GM18867 (cell line): ENCODE measurements around the gene MIDN.

Source experiments
- ATAC-seq: cut with Tn5 transposase; IDR thresholded peaks from one replicate; pipeline ENCODE4 v1.9.1; 2021; ENCODE audit warnings: mild to moderate bottlenecking, moderate library complexity; ENCODE audit not compliant: unreplicated experiment

Gene MIDN

DNA sequence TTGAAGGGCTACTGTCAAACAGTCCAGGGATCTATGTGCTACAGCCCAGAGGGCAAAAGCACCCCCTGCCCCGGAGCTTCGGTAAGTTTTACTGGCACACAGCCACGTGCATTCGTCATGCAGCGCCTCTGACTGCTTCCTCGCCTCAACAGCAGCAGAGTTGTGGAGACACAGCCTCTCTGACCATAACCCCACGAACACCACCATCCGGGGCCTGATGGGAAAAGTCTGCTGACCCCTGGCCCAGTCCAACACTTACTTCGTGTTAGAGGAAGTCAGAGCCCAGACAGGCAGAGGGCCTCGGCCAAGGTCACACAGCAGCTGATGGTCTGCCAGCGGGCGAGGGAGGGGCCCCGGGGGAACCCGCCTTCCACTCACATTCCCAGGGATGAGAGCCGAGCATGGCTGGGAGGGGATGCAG, 15.7 kb upstream of the MIDN start:
- no peak for ATAC-seq

GRCh38 chr19:1233115-1233667, 15.2 kb upstream of the MIDN start:
- no peak for ATAC-seq

DNA sequence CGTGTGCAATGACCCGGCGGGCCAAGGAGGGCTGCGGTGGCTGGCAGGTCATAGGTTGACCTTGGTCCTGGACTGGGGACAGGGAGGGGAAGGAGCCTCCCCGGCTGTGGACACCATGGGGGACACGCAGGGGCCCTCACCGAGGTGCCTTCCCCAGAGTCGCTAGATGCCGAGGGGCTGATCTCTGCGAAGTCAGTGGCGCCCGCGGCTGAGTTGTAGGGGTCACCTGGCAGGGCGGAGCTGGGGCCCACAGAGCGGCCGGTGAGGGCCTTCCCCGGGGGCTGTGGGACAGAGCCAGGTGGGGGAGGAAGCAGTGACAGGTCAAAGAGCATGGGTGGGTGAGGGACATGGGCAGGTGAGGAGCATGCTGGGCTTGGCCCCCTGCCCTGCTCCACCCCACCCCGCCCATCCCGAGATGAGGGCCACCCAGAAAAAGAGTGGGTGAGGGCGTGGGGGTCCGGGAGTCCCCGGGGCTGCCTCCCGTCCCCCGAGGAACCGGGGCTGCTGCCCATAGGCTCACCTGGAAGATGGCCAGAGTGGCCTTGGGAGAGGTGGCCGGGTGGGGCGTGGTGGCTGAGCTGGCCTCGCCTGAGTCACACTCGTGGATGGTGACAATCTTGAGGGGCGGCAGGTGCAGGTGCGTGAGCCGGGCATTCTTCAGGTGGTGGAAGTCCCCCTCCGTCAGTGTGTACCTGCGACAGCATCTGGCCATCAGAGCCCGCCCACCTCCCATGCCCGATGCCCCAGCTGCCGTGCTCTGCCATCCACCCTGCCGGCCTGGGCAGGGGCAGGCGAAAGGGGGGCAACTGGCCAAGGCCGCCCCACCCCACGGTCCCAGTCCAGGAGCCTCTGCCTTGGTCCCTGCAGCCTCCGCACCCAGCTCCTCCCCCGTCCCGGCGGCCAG, 14.1 kb upstream of the MIDN start:
- ATAC-seq: no peak

DNA sequence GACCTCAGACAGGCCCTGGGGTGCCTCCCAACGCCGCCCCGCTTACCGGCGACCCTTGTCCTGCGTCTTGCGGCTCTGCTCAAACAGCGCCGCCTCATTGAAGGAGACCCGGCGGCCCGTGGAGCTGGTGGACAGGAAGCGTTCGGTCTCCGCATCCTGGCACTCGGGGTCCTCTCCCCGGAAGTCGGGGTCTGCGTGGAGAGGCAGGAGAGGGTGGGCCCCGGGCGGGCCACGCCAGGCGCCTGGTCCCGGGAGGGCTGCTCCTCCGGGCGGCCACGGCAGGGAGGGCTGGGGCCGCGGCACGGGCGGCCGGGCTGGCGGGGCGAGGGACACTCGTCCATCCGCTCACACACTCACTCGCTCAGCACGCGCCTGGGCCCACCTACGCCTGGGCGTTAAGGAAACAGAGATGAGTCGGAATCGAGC, 13.4 kb upstream of the MIDN start:
- ATAC-seq: no peak

- no peak for ATAC-seq
These were observed 12.5 kb upstream of the MIDN start for GRCh38 chr19:1235625-1236538.

- no peak for ATAC-seq
These were observed 11.8 kb upstream of the MIDN start for GRCh38 chr19:1236576-1236975.

GRCh38 chr19:1237027-1237659, 11.2 kb upstream of the MIDN start:
- no peak for ATAC-seq

DNA sequence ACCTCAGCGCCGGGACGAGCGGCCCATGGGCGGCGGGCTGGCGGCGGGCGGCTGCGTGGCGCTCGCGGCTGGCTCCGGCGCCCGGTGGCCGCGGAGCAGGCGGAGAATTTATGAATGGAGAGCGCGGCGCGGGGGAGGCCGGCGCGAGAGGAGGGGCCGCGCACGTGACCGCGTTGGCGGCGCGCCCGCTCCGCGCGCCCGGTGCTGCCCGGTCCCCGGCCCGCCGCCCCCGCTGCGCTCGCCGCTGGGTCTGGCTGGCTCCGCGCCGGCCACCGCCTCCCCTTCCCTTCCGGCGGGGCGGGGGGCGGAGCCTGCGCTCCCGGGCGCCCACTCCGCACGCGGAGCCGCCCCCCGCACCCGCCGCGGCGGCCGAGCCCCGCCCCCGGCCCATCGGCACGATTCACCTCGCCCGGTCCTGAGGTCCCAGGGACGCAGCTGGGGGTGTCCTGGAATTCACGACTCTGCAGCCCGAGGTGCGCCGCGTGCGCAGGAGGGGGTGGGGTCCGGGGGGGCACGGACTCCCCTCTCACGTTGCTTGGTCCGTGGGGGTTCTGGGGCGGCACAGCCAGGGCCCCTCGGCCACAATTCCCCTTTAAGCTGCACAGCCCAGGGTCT, 10.5 kb upstream of the MIDN start, which contains the start of gene CBARP:
Gene CBARP, minus strand, starts transcription at position 252 of the 615 bp plus-strand sequence. CDS start 1,905 bp downstream, outside the sequence.
- no peak for ATAC-seq

- ATAC-seq: no peak
These were observed 9.7 kb upstream of the MIDN start for GRCh38 chr19:1238369-1239303.

DNA sequence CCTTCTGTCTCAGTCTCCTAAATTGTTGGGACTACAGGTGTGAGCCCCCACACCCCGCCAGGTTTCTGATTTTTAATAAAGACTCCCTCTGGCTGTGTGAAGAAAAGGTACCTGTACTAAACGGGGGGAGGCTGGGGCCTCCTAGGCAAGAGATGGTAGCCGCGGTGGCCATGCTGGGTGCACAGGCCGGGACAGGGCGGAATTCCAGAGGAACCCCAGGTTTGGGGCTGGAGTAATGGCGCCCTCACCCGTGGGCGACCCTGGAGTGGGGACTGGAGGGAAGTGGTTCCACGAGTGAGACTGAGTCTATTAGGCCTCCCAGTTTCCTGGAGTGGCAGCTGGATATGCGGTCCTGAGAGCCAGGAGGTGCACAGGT, 9.0 kb upstream of the MIDN start:
- ATAC-seq: no peak

DNA sequence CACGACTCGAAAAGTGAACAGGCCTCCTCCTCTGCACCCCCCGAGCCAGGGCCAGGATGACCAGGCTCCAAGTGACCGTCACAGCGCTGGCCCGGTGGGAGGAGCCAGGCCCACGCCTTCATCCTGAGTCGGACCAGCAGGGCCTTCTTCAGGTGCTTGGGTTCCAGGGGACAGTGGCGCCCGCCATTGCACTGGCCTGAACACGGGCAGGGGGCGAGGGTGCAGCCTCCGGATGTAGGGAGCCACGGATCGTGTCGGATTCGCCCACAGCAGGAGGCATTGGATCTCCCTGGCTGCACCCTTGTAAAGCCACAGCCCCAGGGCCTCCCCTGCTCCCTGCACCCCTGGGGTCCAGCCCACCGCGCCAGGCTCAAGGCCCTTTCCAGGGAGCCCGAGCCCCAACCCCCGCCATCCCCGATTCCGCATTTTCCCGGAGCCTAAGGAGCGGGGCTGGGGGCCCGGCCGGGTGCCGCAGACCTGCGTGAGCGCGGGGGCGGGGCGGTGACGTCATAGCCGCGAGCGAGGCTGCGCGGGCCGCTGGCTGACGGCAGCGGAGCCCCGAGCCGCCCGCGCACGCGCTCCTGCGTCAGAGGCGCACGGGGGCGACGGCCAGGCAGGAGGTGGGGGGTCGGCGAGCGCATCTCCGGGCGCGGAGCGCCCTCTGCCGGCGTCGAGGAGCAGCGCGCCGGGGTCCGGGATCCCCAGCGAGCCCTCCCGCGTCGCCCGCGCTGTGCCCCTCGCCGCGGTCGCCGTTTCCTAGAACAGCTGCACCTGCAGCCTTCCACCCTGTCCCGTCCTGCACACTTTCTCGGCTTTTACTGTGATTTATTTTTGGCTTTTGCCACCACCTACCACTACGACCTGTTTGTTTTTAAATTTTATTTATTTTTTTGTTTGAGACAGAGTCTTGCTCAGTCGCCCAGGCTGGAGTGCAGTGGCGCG, 8.3 kb upstream of the MIDN start:
- ATAC-seq: peak; percentile 40

GRCh38 chr19:1240925-1241324, 7.5 kb upstream of the MIDN start:
- no peak for ATAC-seq

DNA sequence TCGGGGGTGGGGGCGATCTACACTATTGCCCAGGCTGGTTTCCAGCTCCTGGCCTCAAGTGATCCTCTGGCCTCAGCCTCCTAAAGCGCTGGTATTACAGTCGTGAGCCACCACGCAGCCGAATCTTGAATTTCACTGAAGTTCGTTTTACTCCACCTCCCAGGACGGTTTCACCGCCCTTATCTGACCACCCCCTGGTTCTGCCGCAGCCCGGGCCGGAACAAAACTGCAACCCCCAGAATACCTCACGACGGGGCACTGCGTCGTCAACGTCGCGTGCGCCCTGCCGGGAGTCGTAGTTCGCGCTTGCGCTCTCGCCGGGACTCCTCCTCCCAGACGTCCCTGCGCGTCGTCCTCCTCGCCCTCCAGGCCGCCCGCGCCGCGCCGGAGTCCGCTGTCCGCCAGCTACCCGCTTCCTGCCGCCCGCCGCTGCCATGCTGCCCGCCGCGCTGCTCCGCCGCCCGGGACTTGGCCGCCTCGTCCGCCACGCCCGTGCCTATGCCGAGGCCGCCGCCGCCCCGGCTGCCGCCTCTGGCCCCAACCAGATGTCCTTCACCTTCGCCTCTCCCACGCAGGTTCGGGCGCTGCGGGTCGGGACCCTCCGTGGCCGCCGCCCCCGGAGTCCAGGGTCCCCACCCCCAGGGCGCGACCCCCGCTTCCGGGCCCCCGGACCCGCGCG, 6.8 kb upstream of the MIDN start, which contains the start of gene ATP5F1D:
Gene ATP5F1D, plus strand, starts transcription at position 335 of the 679 bp plus-strand sequence. Its CDS starts 100 bp downstream, at position 435.
- ATAC-seq: peak; percentile 49

DNA sequence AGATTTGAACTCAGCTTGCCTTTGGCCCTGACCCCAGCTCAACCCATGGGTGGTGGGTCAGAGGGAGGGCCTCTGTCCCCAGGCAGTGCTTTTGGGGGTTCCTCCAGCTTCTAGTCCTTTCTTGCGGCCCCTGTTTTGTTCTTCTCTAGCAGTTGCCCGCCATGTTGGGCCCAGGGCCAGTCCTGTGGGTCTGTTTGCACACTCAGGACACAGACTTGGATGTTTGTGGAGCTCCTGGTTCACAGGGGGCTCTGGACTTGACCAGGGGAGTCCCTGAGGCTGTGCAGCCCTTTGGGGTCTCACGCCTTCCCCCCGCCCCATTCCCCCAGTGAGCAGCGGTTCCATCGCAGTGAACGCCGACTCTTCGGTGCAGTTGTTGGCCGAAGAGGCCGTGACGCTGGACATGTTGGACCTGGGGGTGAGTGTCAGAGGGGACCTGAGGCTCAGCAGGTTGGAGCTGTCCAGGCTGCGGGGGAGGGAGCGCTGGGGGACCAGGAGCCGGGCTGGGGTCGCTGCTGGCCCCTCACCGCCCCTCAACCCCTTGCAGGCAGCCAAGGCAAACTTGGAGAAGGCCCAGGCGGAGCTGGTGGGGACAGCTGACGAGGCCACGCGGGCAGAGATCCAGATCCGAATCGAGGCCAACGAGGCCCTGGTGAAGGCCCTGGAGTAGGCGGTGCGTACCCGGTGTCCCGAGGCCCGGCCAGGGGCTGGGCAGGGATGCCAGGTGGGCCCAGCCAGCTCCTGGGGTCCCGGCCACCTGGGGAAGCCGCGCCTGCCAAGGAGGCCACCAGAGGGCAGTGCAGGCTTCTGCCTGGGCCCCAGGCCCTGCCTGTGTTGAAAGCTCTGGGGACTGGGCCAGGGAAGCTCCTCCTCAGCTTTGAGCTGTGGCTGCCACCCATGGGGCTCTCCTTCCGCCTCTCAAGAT, 4.4 kb upstream of the MIDN start:
- no peak for ATAC-seq

DNA sequence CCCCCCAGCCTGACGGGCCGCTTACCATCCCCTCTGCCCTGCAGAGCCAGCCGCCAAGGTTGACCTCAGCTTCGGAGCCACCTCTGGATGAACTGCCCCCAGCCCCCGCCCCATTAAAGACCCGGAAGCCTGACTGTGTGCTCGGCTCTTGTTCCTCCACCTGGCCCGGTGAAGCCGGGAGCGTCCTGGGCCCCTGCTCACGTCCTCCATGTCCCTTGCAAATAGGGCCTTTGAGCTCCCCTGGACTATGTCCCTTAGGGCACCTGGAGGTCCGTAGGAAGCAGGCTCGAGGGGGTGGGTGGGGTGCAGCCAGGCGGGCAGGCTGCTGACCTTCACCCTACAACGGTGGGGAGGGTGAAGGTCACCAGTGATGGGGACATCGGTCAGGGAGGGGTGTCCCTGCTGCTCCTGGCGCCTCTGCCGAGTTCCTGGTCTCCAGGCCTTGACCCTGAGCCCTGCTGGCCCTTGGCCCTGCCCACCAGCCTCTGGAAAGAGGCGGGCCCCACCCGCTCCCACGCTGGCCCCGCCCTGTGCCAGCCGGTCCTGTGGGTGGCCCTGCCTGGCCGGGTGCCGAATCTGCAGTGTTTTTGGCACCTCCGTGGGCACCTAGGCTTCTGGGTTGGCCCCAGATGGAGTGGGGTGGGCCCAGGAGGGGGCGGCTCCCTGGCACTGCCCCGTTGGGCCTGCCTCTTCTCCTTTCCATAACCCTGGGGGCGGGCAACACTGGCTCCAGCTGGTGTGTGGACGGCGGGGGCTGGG, 3.5 kb upstream of the MIDN start:
- ATAC-seq: no peak
